Lower leg skin (tissue), 3 donors: ENCODE results near the gene BCL3.

Experiments used
- POLR2A ChIP-seq, 2 donors: fragments of 450-650 bp; IDR thresholded peaks; one replicate each; pipeline ENCODE4 v1.6.1; 2016 to 2017; ENCODE audit warnings: antibody characterized with exemption in 2 of 2, mild to moderate bottlenecking in 1 of 2, moderate library complexity in 1 of 2
- TF ChIP-seq, protein P1 (sequence below), 3 donors: fragments of 450-650 bp; IDR thresholded peaks; one replicate each; pipeline ENCODE4 v1.5.1; 2016; ENCODE audit warnings: antibody characterized with exemption in 3 of 3, mild to moderate bottlenecking in 3 of 3, moderate library complexity in 2 of 3

DNA sequence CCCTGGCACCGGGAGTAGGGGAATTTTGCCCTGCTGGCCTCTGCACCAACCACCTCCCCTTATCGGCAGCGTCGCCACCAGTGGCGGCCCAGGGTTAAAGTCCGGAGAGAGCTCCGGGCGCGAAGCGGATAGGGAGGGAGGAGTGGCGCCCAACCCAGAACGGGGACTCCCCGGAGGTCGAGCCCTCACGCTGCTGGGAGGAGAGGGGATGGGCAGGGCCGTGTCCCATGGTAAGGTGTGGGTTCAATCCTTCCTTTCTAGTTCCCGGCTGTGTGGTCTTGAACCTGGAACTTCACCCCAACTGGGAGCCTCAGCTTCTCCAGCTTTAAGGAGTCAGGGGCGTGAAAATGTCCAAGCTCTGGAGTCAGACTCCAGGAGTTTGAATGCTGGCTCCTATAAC, 23.3 kb upstream of the BCL3 start:
- TF ChIP-seq, protein P1, sequence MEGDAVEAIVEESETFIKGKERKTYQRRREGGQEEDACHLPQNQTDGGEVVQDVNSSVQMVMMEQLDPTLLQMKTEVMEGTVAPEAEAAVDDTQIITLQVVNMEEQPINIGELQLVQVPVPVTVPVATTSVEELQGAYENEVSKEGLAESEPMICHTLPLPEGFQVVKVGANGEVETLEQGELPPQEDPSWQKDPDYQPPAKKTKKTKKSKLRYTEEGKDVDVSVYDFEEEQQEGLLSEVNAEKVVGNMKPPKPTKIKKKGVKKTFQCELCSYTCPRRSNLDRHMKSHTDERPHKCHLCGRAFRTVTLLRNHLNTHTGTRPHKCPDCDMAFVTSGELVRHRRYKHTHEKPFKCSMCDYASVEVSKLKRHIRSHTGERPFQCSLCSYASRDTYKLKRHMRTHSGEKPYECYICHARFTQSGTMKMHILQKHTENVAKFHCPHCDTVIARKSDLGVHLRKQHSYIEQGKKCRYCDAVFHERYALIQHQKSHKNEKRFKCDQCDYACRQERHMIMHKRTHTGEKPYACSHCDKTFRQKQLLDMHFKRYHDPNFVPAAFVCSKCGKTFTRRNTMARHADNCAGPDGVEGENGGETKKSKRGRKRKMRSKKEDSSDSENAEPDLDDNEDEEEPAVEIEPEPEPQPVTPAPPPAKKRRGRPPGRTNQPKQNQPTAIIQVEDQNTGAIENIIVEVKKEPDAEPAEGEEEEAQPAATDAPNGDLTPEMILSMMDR (IDR thresholded peaks at IDR 0.05) = no peak
- no peak for TF ChIP-seq POLR2A (IDR thresholded peaks at IDR 0.05)
